ENCODE measurements around the gene RALY. TPM values are rescaled to one million over a fixed set of nuclear protein-coding genes. Genes with fewer than 3 reads are reported as not detected.

The RALY gene
- total RNA-seq, 1 experiment from 2014 or later = 164 TPM

GRCh38 chr20:33970229-33970628 lies 23.5 kb upstream of the RALY start:
- Histone ChIP-seq H3K4me3 (ENCODE audit: low read depth in 2 of 2, low read length in 2 of 2) (no peak overlapping the region), H3K27ac (ENCODE audit: low read length) (no peak overlapping the region), H3K36me3 (ENCODE audit: control insufficient read depth, insufficient read depth, low read length) (no peaks in the 10 kb centered on the region), H3K4me1 (ENCODE audit: control insufficient read depth, insufficient read depth, low read length) (no peaks in the 10 kb centered on the region), H3K27me3 (ENCODE audit: control insufficient read depth, insufficient read depth, low read length) (no peaks in the 10 kb centered on the region), H3K9me3 (ENCODE audit: control insufficient read depth, insufficient read depth, low read depth, low read length) (no peaks in the 10 kb centered on the region)
- TF ChIP-seq SIN3A (IDR thresholded peaks at IDR 0.05; ENCODE audit: borderline replicate concordance, insufficient read depth, low read depth, low read length) = no peak
- TF ChIP-seq CTCF (IDR thresholded peaks at IDR 0.05) = no peak
- no peak for TF ChIP-seq POLR2AphosphoS5 (IDR thresholded peaks at IDR 0.05; ENCODE audit: low read depth, low read length)
- TF ChIP-seq REST (IDR thresholded peaks at IDR 0.05; ENCODE audit: insufficient read depth in 1 of 2, low read depth in 2 of 2, low read length in 1 of 2) = no peak
- TF ChIP-seq TCF7L2 (IDR thresholded peaks at IDR 0.05; ENCODE audit: low read depth, low read length) = no peak
- no TSS peak for BruUV-seq (replicated peaks)
- ChIA-PET POLR2A (no interaction called here), CTCF (no interaction called here)
- DNase-seq (ENCODE audit: low read depth, low spot score) = no peak
- intact Hi-C loops (cut with micrococcal nuclease; ENCODE audit: unreplicated experiment) = no loop called here
- no peak for ATAC-seq
- in situ Hi-C loops (cut with HindIII; ENCODE audit: low pct_unique_long_range_greater_than_20kb, low sequenced_read_pairs) = no loop called here

- H3K4me1 ChIP-seq (ENCODE audit: control insufficient read depth, insufficient read depth, low read length) = no peaks in the 10 kb centered on the region
- TF ChIP-seq REST (IDR thresholded peaks at IDR 0.05; ENCODE audit: insufficient read depth in 1 of 2, low read depth in 2 of 2, low read length in 1 of 2) (no peak), POLR2AphosphoS5 (IDR thresholded peaks at IDR 0.05; ENCODE audit: low read depth, low read length) (no peak), CTCF (IDR thresholded peaks at IDR 0.05) (no peak), SIN3A (IDR thresholded peaks at IDR 0.05; ENCODE audit: borderline replicate concordance, insufficient read depth, low read depth, low read length) (no peak), TCF7L2 (IDR thresholded peaks at IDR 0.05; ENCODE audit: low read depth, low read length) (no peak)
- no peak overlapping the region for H3K4me3 ChIP-seq (ENCODE audit: low read depth in 2 of 2, low read length in 2 of 2)
- H3K9me3 ChIP-seq (ENCODE audit: control insufficient read depth, insufficient read depth, low read depth, low read length) = no peaks in the 10 kb centered on the region
- no peak for DNase-seq (ENCODE audit: low read depth, low spot score)
- CTCF ChIA-PET = no interaction called here
- in situ Hi-C loops (cut with HindIII; ENCODE audit: low pct_unique_long_range_greater_than_20kb, low sequenced_read_pairs) (no loop called here), intact Hi-C loops (cut with micrococcal nuclease; ENCODE audit: unreplicated experiment) (no loop called here)
- no peak overlapping the region for H3K27ac ChIP-seq (ENCODE audit: low read length)
- H3K36me3 ChIP-seq (ENCODE audit: control insufficient read depth, insufficient read depth, low read length) = no peaks in the 10 kb centered on the region
- BruUV-seq (replicated peaks) = no TSS peak
- H3K27me3 ChIP-seq (ENCODE audit: control insufficient read depth, insufficient read depth, low read length) = no peaks in the 10 kb centered on the region
- POLR2A ChIA-PET = interaction anchor here (0.6 kb wide), 1 partner anchor 23 kb away, joined by 7 read pairs; the partner anchor contains the start of gene RALY
- ATAC-seq = no peak
Measured at GRCh38 chr20:33971147-33971975, 22.4 kb upstream of the RALY start.
